H9 (cell line): Measurements from ENCODE around the gene TPX2. TPM values are rescaled to one million over a fixed set of nuclear protein-coding genes. Genes with fewer than 3 reads are reported as not detected.
A peak's percentile ranks its signal among the peaks of the same experiment; 100 is the strongest.

Experiments
- DNase-seq: peaks from one replicate; pipeline ENCODE4 v3.0.0-alpha.2; 2017
- H2AFZ ChIP-seq: one replicate; pipeline ENCODE4 v1.6.1; 2013; ENCODE audit warnings: mild to moderate bottlenecking, low read length, control low read depth, moderate library complexity
- H2AK5ac ChIP-seq: 2 replicates; pipeline ENCODE4 v1.6.1; 2013; ENCODE audit warnings: low read length, control low read depth, mixed read lengths; ENCODE audit not compliant: insufficient read length
- H2BK120ac ChIP-seq: one replicate; pipeline ENCODE4 v1.6.1; 2013; ENCODE audit warnings: low read depth, mild to moderate bottlenecking, low read length, control low read depth, inconsistent platforms; ENCODE audit not compliant: poor library complexity, severe bottlenecking
- H2BK12ac ChIP-seq: 2 replicates; pipeline ENCODE4 v1.6.1; 2013; ENCODE audit warnings: low read length, control low read depth, mixed read lengths, low read depth; ENCODE audit not compliant: insufficient read length
- H2BK15ac ChIP-seq: 2 replicates; pipeline ENCODE4 v1.6.1; 2013; ENCODE audit warnings: low read depth, low read length, control low read depth
- H2BK20ac ChIP-seq: one replicate; pipeline ENCODE4 v1.6.1; 2013; ENCODE audit warnings: low read depth, mild to moderate bottlenecking, low read length, control low read depth, inconsistent platforms; ENCODE audit not compliant: poor library complexity, severe bottlenecking
- H2BK5ac ChIP-seq: 2 replicates; pipeline ENCODE4 v1.6.1; 2013; ENCODE audit warnings: low read length, control low read depth, mixed read lengths; ENCODE audit not compliant: insufficient read length
- H3K14ac ChIP-seq: 2 replicates; pipeline ENCODE4 v1.6.1; 2013; ENCODE audit warnings: low read length, control low read depth; ENCODE audit not compliant: insufficient read depth
- H3K18ac ChIP-seq: 2 replicates; pipeline ENCODE4 v1.6.1; 2013; ENCODE audit warnings: low read depth, mild to moderate bottlenecking, mixed read lengths, low read length, control low read depth; ENCODE audit not compliant: insufficient read length
- H3K23ac ChIP-seq: 2 replicates; pipeline ENCODE4 v1.6.1; 2013; ENCODE audit warnings: low read length, control low read depth, mixed read lengths, low read depth; ENCODE audit not compliant: insufficient read length
- H3K23me2 ChIP-seq: 2 replicates; pipeline ENCODE4 v1.6.1; 2013; ENCODE audit warnings: low read depth, mild to moderate bottlenecking, mixed read lengths, low read length, control low read depth; ENCODE audit not compliant: insufficient read length, poor library complexity, severe bottlenecking
- H3K27ac ChIP-seq: 2 replicates; pipeline ENCODE4 v1.5.1; 2013; ENCODE audit warnings: low read length, control low read depth, mixed read lengths, low read depth; ENCODE audit not compliant: insufficient read length
- H3K27me3 ChIP-seq: 2 replicates; pipeline ENCODE4 v1.6.1; 2013; ENCODE audit warnings: low read length, control low read depth, inconsistent platforms; ENCODE audit not compliant: insufficient read depth
- H3K4ac ChIP-seq: 2 replicates; pipeline ENCODE4 v1.6.1; 2013; ENCODE audit warnings: low read depth, mild to moderate bottlenecking, control low read depth, inconsistent platforms, low read length, moderate library complexity
- H3K4me1 ChIP-seq: 2 replicates; pipeline ENCODE4 v1.6.1; 2013; ENCODE audit warnings: low read length, control low read depth, inconsistent platforms; ENCODE audit not compliant: insufficient read depth
- H3K4me2 ChIP-seq: 2 replicates; pipeline ENCODE4 v1.6.1; 2013; ENCODE audit warnings: low read length, control low read depth, mixed read lengths; ENCODE audit not compliant: insufficient read length, insufficient read depth
- H3K56ac ChIP-seq: 2 replicates; pipeline ENCODE4 v1.6.1; 2013; ENCODE audit warnings: low read depth, mild to moderate bottlenecking, mixed read lengths, low read length, control low read depth; ENCODE audit not compliant: insufficient read length
- H3K79me1 ChIP-seq: 2 replicates; pipeline ENCODE4 v1.6.1; 2013; ENCODE audit warnings: low read depth, mild to moderate bottlenecking, moderate library complexity, low read length, control low read depth, inconsistent platforms; ENCODE audit not compliant: insufficient read depth, poor library complexity, severe bottlenecking
- H3K79me2 ChIP-seq: 2 replicates; pipeline ENCODE4 v1.6.1; 2013; ENCODE audit warnings: low read length, control low read depth, inconsistent platforms; ENCODE audit not compliant: insufficient read depth
- H3K9ac ChIP-seq: 2 replicates; pipeline ENCODE4 v1.6.1; 2013; ENCODE audit warnings: low read length, control low read depth, mixed read lengths; ENCODE audit not compliant: insufficient read length; ENCODE audit errors: extremely low read depth
- H3K9me3 ChIP-seq: one replicate; pipeline ENCODE4 v1.6.1; 2013; ENCODE audit warnings: low read depth, low read length, inconsistent platforms; ENCODE audit not compliant: control insufficient read depth
- H3T11ph ChIP-seq: one replicate; pipeline ENCODE4 v1.6.1; 2013; ENCODE audit warnings: mild to moderate bottlenecking, low read length, control low read depth, inconsistent platforms
- H4K20me1 ChIP-seq: one replicate; pipeline ENCODE4 v1.6.1; 2013; ENCODE audit not compliant: control insufficient read depth, insufficient read length, insufficient read depth
- H4K5ac ChIP-seq: 2 replicates; pipeline ENCODE4 v1.6.1; 2013; ENCODE audit warnings: low read depth, mild to moderate bottlenecking, mixed read lengths, low read length, control low read depth; ENCODE audit not compliant: insufficient read length
- H4K8ac ChIP-seq: replicated peaks from 2 replicates; pipeline ENCODE4 v1.6.1; 2013; ENCODE audit warnings: low read length, control low read depth, mixed read lengths, low read depth; ENCODE audit not compliant: insufficient read length
- H4K91ac ChIP-seq: 2 replicates; pipeline ENCODE4 v1.6.1; 2013; ENCODE audit warnings: low read depth, mild to moderate bottlenecking, moderate library complexity, mixed read lengths, low read length, control low read depth; ENCODE audit not compliant: insufficient read length
- H3K27ac Mint-ChIP-seq, 3 experiments: 2 replicates in 2 of 3; 3 replicates in 1 of 3; pipeline ENCODE4 v1.8.0; 2020 to 2021; ENCODE audit warnings: mixed read lengths in 3 of 3, mild to moderate bottlenecking in 1 of 3, moderate library complexity in 1 of 3
- H3K27me3 Mint-ChIP-seq: 2 replicates; pipeline ENCODE4 v1.8.0; 2021; ENCODE audit warnings: low read depth, mild to moderate bottlenecking, moderate library complexity, mixed read lengths
- H3K36me3 Mint-ChIP-seq, 3 experiments: 2 replicates in 2 of 3; 3 replicates in 1 of 3; pipeline ENCODE4 v1.8.0; 2020 to 2021; ENCODE audit warnings: low read depth in 3 of 3, mixed read lengths in 3 of 3; ENCODE audit not compliant: insufficient read depth in 1 of 3
- H3K4me1 Mint-ChIP-seq, 2 experiments: 2 replicates each; pipeline ENCODE4 v1.8.0; 2020; ENCODE audit warnings: mixed read lengths in 2 of 2
- H3K4me3 Mint-ChIP-seq, 2 experiments: 2 replicates in 1 of 2; 3 replicates in 1 of 2; pipeline ENCODE4 v1.8.0; 2020 to 2021; ENCODE audit warnings: mild to moderate bottlenecking in 2 of 2, mixed read lengths in 2 of 2, moderate library complexity in 1 of 2
- H3K9me3 Mint-ChIP-seq, 2 experiments: 2 replicates in 1 of 2; 3 replicates in 1 of 2; pipeline ENCODE4 v1.8.0; 2020; ENCODE audit warnings: mild to moderate bottlenecking in 2 of 2, mixed read lengths in 2 of 2, moderate library complexity in 1 of 2
- CTCF ChIP-seq: fragments of 200-600 bp; sonication (generic); conservative IDR thresholded peaks from 3 replicates; pipeline ENCODE4 v1.8.0; 2021; ENCODE audit warnings: antibody characterized with exemption, mild to moderate bottlenecking
- WGBS: extraction: QIAGEN DNeasy Blood & Tissue Kit; methylation state at CpG from one replicate; pipeline ENCODE4 v1.1.7; 2013; ENCODE audit warnings: missing lambda C conversion rate, low lambda C conversion rate, mixed read lengths; ENCODE audit not compliant: insufficient read length; ENCODE audit errors: extremely low coverage; 5-methylcytosine and 5-hydroxymethylcytosine counted together
- total RNA-seq: library from RNA; stranded (reverse); gene quantifications from 2 replicates; pipeline ENCODE4 v1.2.1, GENCODE V29; 2021

The TPX2 gene
- total RNA-seq, 1 experiment from 2014 or later, result 161 TPM

GRCh38 chr20:31712564-31713311 lies 26.4 kb upstream of the TPX2 start:
- H3K4me3 Mint-ChIP-seq, result peak overlapping the region; percentile 38 to 64; a peak in 3 of 5 replicates
- no peaks in the 10 kb centered on the region for H4K20me1 ChIP-seq
- H2BK15ac ChIP-seq, result no peak overlapping the region
- H3K36me3 Mint-ChIP-seq, result peaks cover 4 to 59% (median 42%) of the 10 kb centered on the region in 3 experiments; a peak in 5 of 7 replicates
- peak overlapping the region; percentile 58 for H4K91ac ChIP-seq
- no peaks in the 10 kb centered on the region for H3K27me3 ChIP-seq
- no peaks in the 10 kb centered on the region; the same call in 1 of the 2 replicates for H3K79me2 ChIP-seq
- H2BK5ac ChIP-seq, result peak overlapping the region; percentile 3
- H4K8ac ChIP-seq, result no peak overlapping the region
- peak overlapping the region; percentile 71 for H2BK120ac ChIP-seq
- no peak overlapping the region; the same call in 1 of the 2 replicates for H3K4ac ChIP-seq
- peak overlapping the region; percentile 26 for H4K5ac ChIP-seq
- H2BK20ac ChIP-seq, result no peak overlapping the region
- WGBS, result no CpG with 5 or more reads among the region's 8 CpGs
- peak overlapping the region; percentile 81; the same call in 1 of the 2 replicates for H3K14ac ChIP-seq
- H3T11ph ChIP-seq, result peak overlapping the region; percentile 55
- no peak overlapping the region for H2AFZ ChIP-seq
- H3K27ac Mint-ChIP-seq, result peak overlapping the region; percentile 90 to 95 (median 91)
- no peaks in the 10 kb centered on the region for H3K23me2 ChIP-seq
- no peaks in the 10 kb centered on the region for H3K79me1 ChIP-seq
- H2BK12ac ChIP-seq, result peak overlapping the region; percentile 47
- H3K27me3 Mint-ChIP-seq, result no peaks in the 10 kb centered on the region
- H3K27ac ChIP-seq, result peak overlapping the region; percentile 81
- H2AK5ac ChIP-seq, result no peak overlapping the region
- H3K56ac ChIP-seq, result no peak overlapping the region
- DNase-seq, result peak; percentile 83
- H3K18ac ChIP-seq, result peak overlapping the region; percentile 89
- peak overlapping the region; percentile 34 for H3K4me2 ChIP-seq
- peaks cover 15% of the 10 kb centered on the region for H3K4me1 ChIP-seq
- H3K9me3 ChIP-seq, result no peaks in the 10 kb centered on the region
- H3K9me3 Mint-ChIP-seq, result no peaks in the 10 kb centered on the region
- H3K9ac ChIP-seq, result no peak overlapping the region
- H3K23ac ChIP-seq, result no peak overlapping the region
- H3K4me1 Mint-ChIP-seq, result peaks cover 76 to 86% of the 10 kb centered on the region in 2 experiments
- no peak for TF ChIP-seq CTCF
